Mesothelial cell of epicardium (in vitro differentiated cells): ENCODE measurements around the gene ZNF768. TPM values are rescaled to one million over a fixed set of nuclear protein-coding genes. Genes with fewer than 3 reads are reported as not detected.

ENCODE experiments used
- DNase-seq, 2 experiments: peaks; one replicate each; pipeline ENCODE4 v3.0.0; 2021; ENCODE audit warnings: low spot score in 2 of 2; ENCODE audit not compliant: unreplicated experiment in 2 of 2
- H3K27ac Mint-ChIP-seq: 2 replicates; pipeline ENCODE4 v1.8.0; 2021; ENCODE audit warnings: mixed read lengths
- H3K27me3 Mint-ChIP-seq: 2 replicates; pipeline ENCODE4 v1.8.0; 2021; ENCODE audit warnings: low read depth, mixed read lengths
- H3K36me3 Mint-ChIP-seq: 2 replicates; pipeline ENCODE4 v1.8.0; 2021; ENCODE audit warnings: mixed read lengths
- H3K4me1 Mint-ChIP-seq: 2 replicates; pipeline ENCODE4 v1.8.0; 2021; ENCODE audit warnings: mixed read lengths
- H3K4me3 Mint-ChIP-seq: 2 replicates; pipeline ENCODE4 v1.8.0; 2021; ENCODE audit warnings: mild to moderate bottlenecking, moderate library complexity, mixed read lengths
- H3K9me3 Mint-ChIP-seq: 2 replicates; pipeline ENCODE4 v1.8.0; 2021; ENCODE audit warnings: mixed read lengths
- total RNA-seq: library from RNA; stranded (reverse); gene quantifications from 3 replicates; pipeline ENCODE4 v1.2.1, GENCODE V29; 2021
- TF ChIP-seq, protein P1 (sequence below): fragments of 200-600 bp; sonication (generic); IDR thresholded peaks from one replicate; pipeline ENCODE4 v1.5.0; 2021; ENCODE audit warnings: antibody characterized with exemption; ENCODE audit not compliant: unreplicated experiment

ZNF768 gene
- total RNA-seq, 1 donor from 2014 or later, result 41.2 TPM

DNA sequence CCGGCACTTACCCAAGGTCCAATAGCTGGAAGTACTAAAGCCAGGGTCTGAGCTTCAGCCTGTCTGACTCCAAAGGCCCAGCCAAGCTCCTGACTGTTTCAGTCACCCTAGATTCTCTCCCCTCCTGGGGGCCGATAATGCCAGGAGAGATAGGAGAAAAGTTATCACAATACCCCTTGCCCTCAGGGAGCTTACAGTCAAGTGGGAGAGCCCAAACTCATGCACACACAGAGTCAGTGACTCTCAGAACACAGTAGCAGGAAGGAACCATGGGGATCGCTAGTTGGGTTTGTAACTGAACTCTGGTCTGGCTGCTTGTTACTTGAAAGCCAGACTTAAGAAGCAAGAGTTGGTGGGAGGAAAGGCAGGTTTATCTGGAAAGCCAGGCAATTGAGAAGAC, 14.9 kb downstream of the ZNF768 start:
- H3K9me3 Mint-ChIP-seq, result no peaks in the 10 kb centered on the region
- no peaks in the 10 kb centered on the region for H3K4me1 Mint-ChIP-seq
- H3K27ac Mint-ChIP-seq, result no peak overlapping the region
- H3K4me3 Mint-ChIP-seq, result no peak overlapping the region
- peaks cover 5% of the 10 kb centered on the region for H3K27me3 Mint-ChIP-seq
- H3K36me3 Mint-ChIP-seq, result no peaks in the 10 kb centered on the region
- TF ChIP-seq, protein P1, sequence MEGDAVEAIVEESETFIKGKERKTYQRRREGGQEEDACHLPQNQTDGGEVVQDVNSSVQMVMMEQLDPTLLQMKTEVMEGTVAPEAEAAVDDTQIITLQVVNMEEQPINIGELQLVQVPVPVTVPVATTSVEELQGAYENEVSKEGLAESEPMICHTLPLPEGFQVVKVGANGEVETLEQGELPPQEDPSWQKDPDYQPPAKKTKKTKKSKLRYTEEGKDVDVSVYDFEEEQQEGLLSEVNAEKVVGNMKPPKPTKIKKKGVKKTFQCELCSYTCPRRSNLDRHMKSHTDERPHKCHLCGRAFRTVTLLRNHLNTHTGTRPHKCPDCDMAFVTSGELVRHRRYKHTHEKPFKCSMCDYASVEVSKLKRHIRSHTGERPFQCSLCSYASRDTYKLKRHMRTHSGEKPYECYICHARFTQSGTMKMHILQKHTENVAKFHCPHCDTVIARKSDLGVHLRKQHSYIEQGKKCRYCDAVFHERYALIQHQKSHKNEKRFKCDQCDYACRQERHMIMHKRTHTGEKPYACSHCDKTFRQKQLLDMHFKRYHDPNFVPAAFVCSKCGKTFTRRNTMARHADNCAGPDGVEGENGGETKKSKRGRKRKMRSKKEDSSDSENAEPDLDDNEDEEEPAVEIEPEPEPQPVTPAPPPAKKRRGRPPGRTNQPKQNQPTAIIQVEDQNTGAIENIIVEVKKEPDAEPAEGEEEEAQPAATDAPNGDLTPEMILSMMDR, result no peak
- no peak for DNase-seq

DNA sequence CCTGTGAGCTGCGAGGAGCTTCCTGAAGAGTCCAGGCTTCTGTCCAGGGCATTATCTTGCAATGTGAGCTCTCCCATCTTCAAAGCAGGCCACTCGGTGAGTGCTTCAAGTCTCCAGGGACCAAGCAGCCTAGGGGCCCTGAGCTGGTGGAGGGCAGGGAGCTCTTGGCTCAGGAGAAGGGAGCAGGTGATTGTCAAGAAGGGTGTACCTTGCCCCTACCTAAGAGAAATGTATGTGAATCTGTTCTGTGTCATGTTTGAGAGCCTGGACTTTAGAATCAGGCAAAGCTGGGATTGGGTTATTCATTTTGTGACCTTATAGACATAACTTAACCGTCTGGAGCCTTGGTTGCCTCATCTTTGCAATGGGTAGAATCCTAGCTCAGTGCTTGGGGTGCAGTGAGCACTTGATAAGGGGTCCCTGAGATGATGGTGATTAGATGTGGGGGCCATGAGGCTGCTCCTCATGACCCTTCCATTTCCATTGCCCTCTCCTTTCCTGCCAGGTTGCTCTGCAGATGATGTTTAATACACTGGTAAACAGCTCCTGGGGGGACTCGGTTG, 15.9 kb downstream of the ZNF768 start:
- TF ChIP-seq, protein P1, result no peak
- Mint-ChIP-seq H3K27me3 (peaks cover 5% of the 10 kb centered on the region), H3K9me3 (no peaks in the 10 kb centered on the region)

DNA sequence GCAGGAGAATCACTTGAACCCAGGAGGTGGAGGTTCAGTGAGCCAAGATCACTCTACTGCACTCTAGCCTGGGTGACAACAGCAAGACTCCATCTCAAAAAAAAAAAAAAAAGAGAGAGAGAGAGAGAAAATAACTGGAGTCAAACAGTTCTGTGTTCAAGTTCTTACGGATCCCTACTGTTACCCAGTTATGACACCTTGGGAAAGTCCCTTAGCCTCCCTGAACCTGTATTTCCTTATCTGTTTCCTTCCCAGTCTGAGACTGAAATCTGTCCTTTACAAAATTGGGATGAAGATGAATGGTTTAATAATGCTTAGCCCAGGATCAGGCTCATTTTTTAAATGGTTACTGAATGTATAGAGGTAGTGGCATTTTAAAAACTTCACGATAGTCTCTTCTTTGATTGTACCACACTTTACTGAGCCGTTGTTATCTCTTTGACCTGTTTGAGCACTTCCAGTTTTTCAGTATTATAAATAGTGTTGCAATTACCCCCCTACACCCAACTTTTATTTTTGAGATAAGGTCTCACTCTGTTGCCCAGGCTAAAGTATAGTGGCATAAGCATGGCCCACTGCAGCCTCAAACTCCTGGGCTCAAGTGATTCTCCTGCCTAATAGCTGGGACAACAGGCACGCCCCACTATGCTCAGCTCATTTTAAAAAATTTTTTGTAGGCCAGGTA, 17.1 kb downstream of the ZNF768 start:
- Mint-ChIP-seq H3K27me3 (peaks cover 5% of the 10 kb centered on the region), H3K9me3 (no peaks in the 10 kb centered on the region), H3K4me1 (no peaks in the 10 kb centered on the region), H3K36me3 (no peaks in the 10 kb centered on the region), H3K4me3 (no peak overlapping the region), H3K27ac (no peak overlapping the region)
- TF ChIP-seq, protein P1, result no peak
- no peak for DNase-seq

More for the DNA sequence above, 15.9 kb downstream of the ZNF768 start:
- Mint-ChIP-seq H3K4me3 (no peak overlapping the region), H3K27ac (no peak overlapping the region), H3K4me1 (no peaks in the 10 kb centered on the region), H3K36me3 (no peaks in the 10 kb centered on the region)
- no peak for DNase-seq

DNA sequence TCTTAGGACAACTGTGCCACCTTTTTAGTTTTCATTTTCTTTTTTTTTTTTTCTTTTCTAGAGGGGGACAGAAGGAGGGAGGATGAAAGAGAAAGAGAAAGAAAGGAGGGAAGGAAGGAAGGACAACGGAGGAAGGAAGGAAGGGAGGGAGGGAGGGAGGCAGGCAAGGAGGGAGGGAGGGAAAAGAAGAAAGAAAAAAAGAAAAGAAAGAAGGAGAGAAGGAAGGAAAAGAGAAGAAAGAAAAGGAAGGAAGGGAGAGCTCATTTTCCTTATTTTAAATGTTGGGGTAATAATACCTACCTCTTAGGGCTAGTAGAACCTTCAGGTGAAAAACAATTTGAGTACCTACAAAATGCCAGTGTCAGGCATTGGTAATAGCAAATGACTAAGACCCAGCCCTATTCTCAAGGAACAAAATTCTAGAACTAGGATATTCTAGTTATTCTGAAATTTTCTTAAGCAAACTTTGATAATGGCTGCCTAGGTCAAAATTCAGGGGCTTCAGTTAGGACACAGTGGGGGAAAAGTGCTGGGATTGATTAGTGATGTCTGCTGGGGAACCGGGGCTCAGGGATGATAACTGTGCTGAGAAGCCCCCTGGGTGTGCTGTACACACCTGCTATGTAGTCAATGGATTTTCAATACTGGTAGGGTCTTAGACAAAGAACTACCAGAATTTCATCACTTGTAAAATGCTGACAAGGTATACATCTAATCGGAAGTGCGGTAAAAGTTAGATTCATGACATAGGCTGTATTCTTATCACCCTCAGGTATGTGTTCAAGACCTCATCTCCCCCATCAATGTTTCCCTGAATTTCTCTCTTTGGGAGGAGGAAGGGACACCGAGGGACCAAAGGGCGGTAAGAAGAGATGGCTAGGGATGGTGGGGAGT, 22.7 kb downstream of the ZNF768 start:
- H3K4me1 Mint-ChIP-seq, result no peaks in the 10 kb centered on the region
- no peak for DNase-seq
- H3K9me3 Mint-ChIP-seq, result no peaks in the 10 kb centered on the region
- TF ChIP-seq, protein P1, result no peak
- H3K4me3 Mint-ChIP-seq, result no peak overlapping the region
- H3K27me3 Mint-ChIP-seq, result peaks cover 9% of the 10 kb centered on the region
- H3K27ac Mint-ChIP-seq, result no peak overlapping the region
- H3K36me3 Mint-ChIP-seq, result no peaks in the 10 kb centered on the region

DNA sequence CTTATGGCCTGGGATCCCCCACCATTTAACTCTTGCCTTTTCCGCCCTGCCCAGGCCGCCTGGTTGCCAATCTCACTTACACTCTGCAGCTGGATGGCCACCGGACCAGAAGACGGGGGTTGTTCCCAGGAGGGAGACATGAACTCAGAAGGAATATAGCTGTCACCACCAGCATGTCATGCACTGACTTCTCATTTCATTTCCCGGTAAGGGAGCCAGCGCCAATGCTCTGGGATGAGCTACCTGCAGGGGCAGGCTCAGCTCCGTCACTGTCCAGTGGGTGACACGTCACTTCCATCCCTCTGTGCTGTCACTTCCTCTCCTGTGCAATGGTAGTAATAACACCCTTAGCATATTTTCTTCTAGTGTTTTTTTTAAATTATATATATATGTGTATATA, 27.1 kb downstream of the ZNF768 start:
- TF ChIP-seq, protein P1, result no peak
- peaks cover 13% of the 10 kb centered on the region for H3K27me3 Mint-ChIP-seq
- no peak for DNase-seq
- no peaks in the 10 kb centered on the region for H3K36me3 Mint-ChIP-seq
- H3K9me3 Mint-ChIP-seq, result no peaks in the 10 kb centered on the region
- H3K4me1 Mint-ChIP-seq, result no peaks in the 10 kb centered on the region
- H3K27ac Mint-ChIP-seq, result no peak overlapping the region
- H3K4me3 Mint-ChIP-seq, result no peak overlapping the region
